GM21619 (cell line): ENCODE data around the gene TCFL5.

Source experiments
- ATAC-seq: cut with Tn5 transposase; IDR thresholded peaks from one replicate; pipeline ENCODE4 v1.9.1; 2021; ENCODE audit not compliant: unreplicated experiment

The TCFL5 gene

GRCh38 chr20:62825333-62825985, 36.2 kb downstream of the TCFL5 start:
- ATAC-seq = no peak

DNA sequence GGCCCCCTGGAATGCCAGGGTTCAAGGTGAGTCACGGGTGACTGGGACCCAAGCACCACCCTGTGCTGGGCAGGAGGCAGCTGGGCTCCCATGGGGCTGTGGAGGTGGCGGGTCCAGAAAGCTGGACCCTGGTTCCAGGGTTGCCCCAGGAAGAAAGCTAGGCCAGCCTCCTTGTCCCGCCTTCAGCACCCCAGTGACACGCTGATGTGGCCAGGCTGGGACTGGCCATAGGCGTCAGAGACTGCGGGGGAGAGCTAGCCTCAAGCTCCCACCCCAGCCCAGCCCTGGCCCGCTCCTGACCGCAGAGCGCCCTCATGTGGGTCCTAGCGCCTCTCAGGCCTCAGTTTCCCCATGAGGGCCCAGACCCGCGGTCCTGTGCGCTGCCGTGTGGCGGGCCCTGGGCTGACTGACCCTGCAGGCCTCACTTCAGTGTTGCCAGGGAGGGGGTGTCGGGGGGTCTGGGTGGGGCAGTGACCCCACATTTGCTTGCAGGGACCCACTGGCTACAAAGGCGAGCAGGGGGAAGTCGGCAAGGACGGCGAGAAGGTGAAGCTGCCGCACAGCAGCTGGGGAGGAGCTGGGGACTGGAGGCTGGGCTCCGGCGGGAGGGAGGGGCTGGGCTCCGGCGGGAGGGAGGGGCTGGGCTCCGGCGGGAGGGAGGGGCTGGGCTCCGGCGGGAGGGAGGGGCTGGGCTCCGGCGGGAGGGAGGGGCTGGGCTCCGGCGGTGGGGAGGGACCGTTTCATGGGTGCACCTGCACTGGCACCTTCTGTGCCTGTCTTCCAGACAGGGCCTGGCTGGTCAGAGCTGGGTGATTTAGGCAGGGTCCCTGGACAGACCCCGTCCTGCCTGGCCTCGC, 36.9 kb downstream of the TCFL5 start:
- no peak for ATAC-seq

- no peak for ATAC-seq
Measured at GRCh38 chr20:62823688-62824475, 37.7 kb downstream of the TCFL5 start.

DNA sequence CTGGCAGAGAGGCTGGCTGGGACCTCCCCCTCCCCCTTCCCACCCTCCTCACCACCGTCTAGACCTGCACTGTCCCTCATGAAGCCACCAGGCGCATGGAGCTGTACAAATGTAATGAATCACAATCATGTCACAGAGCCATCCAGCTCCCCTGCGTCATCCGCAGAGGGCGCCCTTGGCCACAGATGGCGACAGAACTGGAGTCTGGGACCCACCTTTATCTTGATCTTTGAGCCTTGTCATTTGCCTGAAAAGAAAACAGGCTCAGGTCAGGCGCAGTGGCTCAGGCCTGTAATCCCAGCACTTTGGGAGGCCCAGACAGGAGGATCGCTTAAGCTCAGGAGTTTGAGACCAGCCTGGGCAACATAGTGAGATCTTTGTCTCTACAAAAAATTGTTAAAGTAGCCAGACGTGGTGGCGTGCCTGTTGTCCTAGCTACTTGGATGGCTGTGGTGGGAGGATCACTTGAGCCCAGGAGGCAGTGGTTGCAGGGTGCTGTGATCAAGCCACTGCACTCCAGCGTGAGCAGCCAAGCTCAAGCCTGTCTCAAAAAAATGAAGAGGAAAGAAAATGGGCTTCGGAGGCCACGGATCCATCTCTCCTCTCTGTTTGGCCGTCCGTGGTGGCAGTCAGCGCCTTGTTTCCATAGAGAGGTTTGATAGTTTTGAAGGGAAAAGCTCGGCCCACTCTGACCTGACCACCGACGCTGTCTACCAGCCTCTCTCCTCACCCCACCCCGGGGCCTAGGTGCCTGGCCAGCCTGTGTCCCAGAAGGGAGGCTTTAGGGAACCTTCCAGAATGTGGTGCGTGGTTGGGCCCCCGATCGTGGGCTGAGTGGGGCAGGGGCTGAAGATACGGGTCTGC, 38.6 kb downstream of the TCFL5 start:
- no peak for ATAC-seq

GRCh38 chr20:62822239-62822787, 39.3 kb downstream of the TCFL5 start:
- no peak for ATAC-seq

DNA sequence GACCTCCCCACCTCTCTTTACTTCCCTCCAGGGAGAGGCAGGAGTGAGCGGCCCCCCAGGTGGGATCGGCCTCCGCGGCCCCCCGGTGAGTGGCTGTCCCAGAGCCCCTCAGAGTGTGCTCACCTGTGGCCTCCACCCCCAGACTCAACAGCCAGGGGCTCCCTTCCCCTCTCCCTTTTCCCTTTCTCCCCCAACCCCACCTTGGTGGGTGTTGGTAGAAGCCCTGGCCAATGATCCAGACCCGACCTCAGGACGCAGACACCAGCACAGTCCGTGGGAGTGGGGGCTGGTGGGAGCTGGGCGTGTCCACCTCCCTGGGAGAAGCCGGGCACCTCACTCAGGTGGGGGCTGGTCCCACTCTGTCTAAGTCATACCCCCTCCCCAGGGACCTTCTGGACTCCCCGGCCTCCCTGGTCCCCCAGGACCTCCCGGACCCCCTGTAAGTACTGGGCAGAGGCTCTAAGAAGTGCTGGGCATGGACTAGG, 39.9 kb downstream of the TCFL5 start:
- ATAC-seq = no peak

DNA sequence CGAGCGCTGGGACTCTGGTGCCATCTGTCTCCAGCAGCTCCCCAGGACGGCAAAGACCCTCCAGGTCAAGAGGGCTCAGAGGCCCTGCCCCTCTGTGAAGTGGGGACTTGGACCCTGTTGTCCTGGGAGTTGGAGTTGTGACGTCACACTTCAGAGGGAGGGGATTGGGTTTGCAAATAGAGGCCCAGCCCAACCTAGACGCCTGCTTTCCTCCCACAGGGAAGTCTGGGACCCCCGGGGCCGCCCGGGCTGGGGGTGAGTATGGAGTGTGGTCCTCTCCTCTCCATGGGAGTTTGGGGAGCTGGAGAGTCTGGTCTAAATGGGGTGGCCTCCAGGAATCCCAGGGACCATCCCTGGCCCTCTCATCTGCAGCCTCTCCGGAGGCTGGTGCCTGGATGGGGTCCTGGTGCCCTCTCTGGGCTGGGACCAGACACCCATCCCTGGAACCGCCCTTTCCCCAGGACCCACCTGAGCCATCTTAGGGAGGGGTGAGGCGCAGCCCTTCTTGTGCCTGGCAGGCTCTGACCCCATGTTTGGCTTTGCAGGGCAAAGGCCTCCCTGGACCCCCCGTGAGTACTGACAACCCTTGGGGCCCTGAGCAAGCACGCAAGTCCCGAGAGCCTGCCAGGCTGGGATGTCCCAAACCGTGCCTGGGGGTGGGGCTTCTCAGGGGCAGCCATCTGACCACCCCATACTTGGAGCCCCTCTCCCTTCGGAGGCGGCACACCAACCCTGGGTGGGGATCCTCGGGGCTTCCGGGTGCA, 40.5 kb downstream of the TCFL5 start:
- no peak for ATAC-seq

GRCh38 chr20:62820208-62820961, 41.2 kb downstream of the TCFL5 start:
- no peak for ATAC-seq

- no peak for ATAC-seq
Measured at GRCh38 chr20:62819494-62820174, 42.0 kb downstream of the TCFL5 start.

DNA sequence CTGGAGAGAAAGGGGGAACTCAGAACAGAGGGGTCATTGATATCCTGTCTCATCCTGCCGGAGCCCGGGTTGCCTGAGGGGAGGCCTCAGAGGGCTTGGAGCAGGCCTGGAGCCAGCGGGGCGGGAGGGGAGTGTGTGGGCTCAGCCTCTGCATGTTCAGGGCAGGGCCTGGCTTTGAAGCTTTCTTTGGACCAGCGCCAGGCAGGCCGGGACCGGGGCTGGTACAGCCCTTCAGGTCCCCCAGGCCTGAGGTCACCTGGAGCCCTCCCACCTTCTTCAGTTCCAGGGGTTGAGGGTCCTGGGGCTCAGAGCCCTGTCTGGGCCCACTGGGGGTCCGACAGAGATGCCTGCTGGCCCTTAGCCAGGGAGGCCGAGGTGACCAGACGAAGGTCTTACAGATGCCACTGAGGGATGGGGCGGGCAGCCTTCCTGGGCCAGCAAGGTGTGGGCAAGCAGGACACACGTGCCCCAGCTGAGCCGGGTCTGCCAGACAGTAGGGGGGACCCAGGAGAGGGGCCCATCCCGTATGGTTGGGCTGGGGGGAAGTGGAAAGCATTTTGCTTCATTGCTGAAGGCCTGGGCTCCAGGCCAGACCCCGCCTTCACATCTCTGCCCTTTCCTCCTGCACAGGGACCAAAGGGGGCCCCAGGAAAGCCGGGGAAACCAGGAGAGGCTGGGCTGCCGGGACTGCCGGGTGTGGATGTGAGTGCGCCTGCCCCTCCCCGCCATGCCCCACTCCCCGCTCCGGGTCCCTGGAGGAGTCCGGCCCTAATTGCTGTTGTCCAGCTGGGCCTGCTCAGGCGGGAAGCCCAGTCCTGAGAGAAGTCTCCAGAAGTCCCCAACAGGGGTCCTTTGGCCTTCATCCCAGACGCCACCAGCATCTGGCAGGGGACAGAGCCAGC, 42.8 kb downstream of the TCFL5 start:
- no peak for ATAC-seq

GRCh38 chr20:62817975-62818591, 43.5 kb downstream of the TCFL5 start:
- ATAC-seq = no peak

DNA sequence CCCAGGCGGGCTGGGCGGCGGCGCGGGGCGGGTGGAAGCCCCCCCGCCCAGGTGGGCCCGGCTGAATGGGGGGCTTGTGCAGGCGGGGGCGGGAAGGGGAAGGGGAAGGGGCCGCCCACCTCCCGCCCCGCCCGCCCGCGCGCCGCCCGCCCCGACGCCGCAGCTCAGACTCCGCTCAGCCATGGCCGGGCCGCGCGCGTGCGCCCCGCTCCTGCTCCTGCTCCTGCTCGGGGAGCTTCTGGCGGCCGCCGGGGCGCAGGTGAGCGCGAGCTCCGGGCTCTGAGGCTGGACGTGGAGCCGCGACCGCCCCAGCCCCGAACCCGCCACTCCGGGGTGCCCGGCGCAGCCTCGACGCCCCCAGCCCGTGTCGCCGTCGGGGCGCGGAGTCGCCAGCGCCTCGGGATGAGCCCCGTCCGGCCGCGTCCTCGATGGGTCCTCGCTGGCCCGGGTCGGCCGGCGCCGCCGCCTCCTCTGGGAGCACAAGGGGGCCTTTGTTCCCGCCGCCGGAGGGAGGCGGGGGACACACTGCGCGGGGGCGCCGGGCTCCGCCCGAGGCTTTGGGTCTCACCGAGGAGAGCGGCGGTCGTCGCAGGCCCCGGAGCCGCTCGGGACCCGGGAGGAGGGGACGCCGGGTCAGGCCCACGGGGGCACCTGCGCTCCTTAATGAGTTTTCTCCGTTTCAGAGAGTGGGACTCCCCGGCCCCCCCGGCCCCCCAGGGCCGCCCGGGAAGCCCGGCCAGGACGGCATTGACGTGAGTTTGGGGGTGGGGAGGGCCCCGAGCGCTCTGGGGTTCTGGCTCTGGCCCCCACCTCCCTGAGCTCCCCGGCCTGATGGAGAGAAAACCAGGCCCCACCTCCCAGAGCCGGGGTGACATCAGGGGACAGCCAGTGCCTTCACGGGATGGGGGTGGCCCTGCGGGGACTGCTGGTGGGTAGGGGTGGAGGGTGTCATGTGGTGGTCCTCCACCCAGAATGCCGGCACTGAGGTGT, 44.4 kb downstream of the TCFL5 start, which contains the start of gene COL9A3:
Gene COL9A3, plus strand, starts transcription at position 167 of the 990 bp plus-strand sequence. Its CDS starts 15 bp downstream, at position 182.
- no peak for ATAC-seq

GRCh38 chr20:62816031-62816883, 45.4 kb downstream of the TCFL5 start:
- no peak for ATAC-seq
